HPDE6-E6E7 (cell line): Measurements from ENCODE around the gene SPEM2.

Experiments
- DNase-seq: peaks from one replicate; pipeline ENCODE4 v3.0.0; 2011; ENCODE audit warnings: missing footprints; ENCODE audit errors: extremely low spot score

The SPEM2 gene

DNA sequence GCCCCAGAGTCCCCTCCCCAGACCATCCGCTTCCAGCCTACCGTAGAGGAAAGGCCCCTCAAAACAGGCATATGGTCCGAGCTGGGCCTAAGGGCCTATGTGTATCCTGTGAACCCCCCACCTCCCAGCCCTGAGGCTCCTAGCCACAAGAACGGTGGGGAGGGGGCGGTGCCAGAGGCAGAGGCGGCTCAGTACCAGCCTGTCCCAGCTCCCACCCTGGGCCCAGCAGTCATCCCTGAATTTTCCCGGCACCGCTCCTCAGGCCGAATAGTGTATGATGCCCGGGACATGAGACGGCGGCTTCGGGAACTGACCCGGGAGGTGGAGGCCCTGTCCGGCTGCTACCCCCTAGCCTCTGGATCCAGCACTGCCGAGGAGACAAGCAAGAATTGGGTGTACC is 4.2 kb upstream of the SPEM2 start:
- DNase-seq: no peak

DNA sequence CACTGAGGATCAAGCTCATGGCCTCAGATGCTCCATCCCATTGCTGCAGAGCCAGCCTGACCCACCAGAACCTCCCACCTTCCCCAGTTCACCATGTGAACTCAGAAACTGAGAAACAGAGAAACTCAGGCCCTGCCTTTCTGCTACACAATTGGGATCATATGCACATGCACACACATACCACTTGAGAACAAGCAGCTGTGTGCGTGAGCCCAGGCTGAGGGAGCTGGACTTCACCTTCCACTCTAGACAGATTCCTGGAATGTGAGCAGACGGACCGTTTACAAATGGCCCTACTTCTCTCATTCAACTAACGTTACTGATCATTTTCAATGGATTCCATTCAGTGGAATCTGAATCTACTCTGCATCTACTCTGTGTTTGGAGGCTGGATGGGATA is 1.7 kb upstream of the SPEM2 start:
- no peak for DNase-seq

DNA sequence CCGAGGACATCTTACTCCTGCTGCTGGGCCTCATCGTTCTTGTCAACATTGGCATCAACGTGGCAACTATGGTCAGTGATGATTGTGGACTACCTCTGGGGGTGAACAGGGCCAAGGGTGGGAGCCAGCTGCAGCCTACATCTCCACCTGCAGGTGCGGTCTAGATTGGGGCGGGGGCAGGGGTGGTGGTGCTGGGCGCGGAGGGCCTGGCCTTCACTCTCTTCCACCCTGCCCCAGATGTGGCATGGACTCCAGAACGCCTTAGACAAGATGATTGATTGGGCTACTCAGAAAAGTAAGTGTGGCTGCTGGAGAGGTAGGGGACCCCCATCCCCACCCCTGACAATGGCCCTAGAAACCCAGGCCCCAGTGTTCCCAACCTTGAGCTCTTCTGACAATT is 340 bp downstream of the SPEM2 start:
- no peak for DNase-seq

DNA sequence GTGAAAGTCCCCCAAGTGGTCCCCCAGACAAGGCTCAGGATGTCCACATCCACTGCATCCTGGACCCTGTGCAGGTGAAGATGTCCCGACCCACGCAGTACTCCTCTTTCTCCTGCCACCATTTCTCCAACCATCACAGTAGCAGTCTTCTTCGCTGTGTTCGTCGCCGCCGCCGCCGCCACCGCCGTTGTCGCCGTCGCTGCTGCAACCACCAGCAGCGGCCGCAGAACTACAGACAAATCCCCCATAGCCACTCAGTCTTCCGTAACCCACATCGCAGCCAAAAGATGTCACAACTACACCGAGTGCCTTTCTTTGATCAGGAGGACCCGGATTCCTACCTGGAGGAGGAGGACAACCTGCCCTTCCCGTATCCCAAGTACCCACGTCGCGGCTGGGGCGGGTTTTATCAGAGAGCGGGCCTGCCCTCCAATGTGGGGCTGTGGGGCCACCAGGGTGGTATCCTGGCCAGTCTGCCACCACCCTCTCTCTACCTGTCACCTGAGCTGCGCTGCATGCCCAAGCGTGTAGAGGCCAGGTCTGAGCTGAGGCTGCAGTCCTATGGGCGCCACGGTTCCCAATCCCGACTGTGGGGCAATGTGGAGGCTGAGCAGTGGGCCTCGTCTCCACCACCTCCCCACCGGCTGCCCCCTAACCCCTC is 917 bp downstream of the SPEM2 start:
- DNase-seq: no peak

DNA sequence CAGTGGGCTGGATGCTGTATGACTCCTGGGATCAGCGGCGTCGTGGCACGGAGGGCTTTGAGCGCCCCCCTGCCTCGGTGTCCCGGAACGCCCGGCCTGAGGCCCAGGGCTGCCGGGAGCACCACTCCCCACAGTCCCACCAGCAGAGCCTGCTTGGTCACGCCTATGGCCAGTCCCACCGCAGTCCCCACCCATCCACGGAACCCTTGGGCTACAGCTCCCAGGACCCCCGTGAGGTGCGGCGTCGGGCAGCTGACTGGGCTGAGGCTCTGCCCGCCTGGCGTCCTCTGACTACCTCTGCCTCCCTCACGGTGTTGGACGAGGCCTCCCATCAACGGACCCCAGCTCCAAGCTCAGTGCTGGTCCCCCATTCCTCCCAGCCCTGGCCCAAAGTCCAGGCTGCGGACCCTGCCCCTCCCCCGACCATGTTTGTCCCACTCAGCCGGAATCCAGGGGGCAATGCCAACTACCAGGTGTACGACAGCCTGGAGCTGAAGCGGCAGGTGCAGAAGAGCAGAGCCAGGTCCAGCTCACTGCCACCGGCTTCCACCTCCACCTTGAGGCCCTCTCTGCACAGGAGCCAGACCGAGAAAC is 1.6 kb downstream of the SPEM2 start:
- DNase-seq: no peak

DNA sequence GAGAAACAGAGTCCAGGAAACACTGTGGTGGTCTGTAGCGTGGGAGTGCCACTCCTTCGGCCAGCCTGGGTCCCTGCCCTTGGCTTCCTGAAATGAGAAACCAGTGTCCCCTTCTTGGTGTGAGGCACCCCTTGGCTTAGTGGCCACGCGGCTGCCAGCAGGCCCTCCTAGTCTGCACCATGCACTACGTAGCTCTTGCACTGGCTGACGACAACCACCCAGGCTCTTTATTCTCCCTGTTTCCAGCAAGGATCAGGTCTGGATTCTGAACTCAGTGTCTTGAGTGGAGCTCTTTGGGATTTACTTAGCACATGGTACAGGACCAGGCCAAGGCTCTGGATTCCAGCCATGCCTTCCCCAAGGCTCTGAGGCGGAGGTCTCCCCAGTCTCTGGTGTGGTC is 2.1 kb downstream of the SPEM2 start:
- no peak for DNase-seq

DNA sequence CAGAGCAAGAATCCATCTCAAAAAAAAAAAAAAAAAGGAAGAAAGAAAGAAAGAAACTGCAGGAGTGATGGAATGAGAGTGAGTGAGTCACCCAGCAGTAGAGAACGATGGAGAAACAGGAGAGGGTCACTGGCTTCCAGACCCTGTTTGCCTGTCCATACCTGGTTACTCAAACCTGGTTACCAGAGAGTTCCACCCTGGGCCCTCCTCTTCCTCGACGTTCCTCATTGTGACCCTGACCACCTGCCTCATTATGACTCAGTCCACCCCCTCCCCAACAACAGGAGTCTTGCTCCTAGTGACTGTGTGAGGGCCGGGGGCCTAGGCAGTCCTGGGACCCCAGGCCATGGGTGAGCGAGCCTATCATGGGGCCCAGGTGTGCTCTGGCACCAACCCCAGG is 3.1 kb downstream of the SPEM2 start, which contains the start of gene SPEM3:
Gene SPEM3 (plus strand): TSS at position 301 of the 400 bp plus-strand sequence. CDS start 46 bp downstream, at position 347.
- no peak for DNase-seq

DNA sequence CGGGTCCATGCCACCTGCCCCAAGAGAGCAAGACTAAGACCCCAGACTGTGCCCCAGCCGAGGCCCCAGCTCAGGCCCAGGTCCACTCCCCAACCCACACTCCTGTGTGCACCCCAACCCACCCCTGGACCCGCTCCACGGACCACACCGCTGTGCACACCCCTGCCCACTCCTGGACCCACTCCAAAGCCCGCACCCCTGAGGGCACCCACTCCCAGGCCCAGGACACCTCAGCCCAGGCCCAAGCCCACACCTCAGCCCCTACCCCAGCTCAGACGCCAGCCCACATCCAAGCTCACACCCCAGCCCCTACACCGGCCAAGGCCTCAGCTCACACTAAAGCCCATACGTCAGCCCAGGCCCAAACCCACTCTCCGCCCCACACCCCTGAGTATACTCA is 4.3 kb downstream of the SPEM2 start:
- no peak for DNase-seq

DNA sequence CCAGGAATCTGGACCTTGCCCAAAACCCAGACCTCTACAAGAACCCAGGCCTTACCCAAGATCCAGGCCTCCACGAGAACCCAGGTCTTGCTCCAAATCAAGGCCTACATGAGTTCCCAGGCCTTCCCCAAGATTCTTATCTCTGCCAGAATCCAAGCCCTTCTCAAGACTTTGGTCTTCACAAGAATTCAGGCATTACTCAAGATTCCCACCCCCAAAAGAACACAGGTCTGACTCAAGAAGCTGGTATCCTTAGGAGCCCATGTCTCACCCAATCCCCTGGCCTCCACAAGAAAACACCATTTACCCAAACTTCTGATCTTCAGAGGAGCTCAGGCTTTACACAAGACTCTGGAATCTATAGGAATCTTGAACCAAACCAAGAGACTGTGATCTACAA is 5.8 kb downstream of the SPEM2 start:
- DNase-seq: no peak

DNA sequence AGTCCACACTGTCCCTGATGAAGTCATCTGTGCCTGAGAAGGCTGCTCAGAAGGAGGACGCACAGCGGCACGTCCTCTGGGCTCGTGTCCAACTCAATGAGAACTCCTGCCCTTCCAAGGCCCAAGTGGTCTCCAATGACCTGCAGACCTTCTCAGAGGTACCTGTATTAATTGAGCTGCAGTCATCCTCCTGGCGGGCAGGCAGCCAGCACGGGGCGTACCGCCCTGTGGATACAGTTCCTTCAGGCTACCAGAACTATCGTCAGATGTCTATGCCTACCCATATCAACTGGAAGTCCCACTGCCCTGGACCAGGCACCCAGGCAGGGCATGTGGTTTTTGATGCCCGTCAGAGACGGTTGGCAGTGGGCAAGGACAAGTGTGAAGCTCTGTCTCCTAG is 6.9 kb downstream of the SPEM2 start:
- no peak for DNase-seq

DNA sequence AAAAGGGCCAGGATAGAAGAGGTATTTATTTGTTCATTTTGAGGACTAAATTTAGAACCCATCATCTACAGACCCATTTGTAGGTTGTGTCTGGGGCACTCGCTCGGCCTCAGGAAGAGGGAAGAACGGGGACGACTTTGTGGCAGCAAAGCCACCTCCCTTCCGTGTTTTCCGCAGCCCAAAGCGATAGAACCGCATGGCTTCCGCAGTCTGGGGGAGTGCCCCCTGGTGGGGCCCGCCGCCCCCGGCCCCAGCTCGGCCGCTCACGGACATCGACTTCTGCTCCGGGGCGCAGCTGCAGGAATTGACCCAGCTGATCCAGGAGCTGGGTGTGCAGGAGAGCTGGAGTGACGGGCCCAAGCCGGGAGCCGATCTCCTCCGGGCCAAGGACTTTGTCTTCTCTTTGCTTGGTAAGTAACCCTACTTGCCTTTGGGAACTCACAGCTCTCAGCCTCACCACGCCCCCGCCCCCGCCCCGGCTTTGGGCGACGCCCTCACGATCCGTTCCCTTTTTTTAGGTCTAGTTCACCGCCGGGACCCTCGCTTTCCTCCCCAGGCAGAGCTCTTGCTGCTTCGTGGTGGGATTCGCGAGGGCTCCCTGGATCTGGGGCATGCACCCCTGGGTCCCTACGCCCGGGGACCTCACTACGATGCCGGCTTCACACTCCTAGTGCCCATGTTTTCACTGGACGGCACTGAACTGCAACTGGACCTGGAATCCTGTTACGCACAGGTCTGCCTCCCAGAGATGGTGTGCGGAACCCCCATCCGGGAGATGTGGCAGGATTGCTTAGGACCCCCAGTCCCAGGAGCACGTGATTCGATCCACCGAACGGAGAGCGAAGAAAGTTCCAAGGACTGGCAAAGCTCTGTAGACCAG is 10.5 kb downstream of the SPEM2 start:
- DNase-seq: no peak

DNA sequence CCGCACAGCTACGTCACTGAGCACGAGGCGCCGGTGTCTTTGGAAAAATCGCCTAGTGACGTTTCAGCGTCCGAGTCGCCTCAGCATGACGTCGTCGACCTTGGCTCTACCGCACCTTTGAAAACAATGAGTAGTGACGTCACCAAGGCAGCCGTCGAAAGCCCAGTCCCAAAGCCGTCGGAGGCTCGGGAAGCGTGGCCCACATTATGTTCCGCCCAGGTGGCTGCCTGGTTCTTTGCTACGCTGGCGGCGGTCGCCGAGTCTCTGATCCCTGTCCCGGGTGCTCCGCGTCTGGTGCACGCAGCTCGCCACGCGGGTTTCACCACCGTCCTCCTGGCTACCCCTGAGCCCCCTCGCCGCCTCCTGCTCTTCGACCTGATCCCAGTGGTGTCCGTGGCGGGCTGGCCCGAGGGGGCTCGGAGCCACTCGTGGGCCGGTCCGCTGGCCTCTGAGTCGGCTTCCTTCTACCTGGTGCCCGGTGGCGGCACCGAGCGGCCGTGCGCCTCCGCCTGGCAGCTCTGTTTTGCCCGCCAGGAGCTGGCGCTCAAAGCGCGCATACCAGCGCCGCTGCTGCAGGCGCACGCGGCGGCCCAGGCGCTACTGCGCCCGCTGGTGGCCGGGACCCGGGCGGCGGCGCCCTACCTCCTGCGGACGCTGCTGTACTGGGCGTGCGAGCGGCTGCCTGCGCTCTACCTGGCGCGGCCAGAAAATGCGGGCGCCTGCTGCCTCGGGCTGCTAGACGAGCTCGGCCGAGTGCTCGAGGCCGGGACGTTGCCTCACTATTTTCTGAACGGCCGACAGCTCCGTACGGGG is 11.3 kb downstream of the SPEM2 start:
- DNase-seq: no peak

DNA sequence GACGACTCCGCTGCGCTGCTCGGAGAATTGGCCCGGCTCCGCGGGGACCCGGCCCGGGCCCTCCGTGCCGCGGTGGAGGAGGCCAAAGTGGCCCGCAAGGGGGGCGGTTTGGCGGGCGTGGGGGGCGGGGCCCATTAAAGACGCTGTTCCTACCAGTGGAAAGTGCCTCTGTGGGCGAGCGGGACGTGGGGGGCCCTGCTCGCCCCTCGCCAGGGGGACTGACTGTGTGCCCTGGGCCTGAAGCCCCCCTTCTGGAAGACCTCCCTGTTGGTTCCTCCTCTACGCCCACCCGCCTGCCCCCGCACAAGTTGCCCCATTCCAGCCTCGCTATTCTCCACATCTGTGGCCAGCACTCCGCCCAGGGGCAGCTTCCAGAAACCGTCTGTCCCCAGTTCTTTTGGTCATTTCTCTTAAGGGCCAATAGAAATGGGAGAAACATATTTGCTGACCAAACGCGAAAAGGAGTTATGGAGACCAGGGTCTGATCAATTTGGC is 12.0 kb downstream of the SPEM2 start:
- DNase-seq: no peak

DNA sequence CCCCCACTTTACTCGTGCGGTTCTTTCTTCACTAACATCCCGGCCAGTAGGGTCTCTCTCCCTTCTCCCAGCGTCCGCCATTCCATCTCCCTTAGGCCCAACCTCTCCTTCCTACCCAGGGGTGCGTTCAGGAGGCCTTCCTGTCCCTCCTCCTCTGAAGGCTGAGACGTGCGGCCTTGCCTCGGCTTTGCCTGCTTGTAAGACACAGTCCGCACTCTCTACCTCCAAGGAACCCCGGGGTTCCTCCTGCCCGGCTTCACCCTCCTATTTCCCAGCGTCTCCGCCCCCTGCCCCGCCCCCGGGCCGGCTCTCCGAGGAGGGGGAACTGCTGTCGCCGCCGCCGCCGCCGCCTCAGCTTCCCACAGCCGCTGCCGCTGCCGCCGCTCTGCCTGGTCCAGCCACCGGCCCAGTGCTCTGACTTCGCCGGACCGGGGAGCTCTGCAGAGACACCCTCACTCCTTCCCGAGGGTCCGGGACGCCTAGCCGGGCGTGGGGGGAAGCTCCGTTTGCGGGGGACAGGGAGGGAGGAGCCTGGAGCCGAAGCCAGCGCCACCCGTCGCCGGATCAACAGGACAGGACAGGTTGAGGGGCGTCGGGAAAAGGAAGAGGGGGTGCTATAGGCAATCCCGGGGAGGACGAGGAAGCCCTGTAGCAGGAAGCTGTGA is 12.7 kb downstream of the SPEM2 start:
- DNase-seq: no peak

DNA sequence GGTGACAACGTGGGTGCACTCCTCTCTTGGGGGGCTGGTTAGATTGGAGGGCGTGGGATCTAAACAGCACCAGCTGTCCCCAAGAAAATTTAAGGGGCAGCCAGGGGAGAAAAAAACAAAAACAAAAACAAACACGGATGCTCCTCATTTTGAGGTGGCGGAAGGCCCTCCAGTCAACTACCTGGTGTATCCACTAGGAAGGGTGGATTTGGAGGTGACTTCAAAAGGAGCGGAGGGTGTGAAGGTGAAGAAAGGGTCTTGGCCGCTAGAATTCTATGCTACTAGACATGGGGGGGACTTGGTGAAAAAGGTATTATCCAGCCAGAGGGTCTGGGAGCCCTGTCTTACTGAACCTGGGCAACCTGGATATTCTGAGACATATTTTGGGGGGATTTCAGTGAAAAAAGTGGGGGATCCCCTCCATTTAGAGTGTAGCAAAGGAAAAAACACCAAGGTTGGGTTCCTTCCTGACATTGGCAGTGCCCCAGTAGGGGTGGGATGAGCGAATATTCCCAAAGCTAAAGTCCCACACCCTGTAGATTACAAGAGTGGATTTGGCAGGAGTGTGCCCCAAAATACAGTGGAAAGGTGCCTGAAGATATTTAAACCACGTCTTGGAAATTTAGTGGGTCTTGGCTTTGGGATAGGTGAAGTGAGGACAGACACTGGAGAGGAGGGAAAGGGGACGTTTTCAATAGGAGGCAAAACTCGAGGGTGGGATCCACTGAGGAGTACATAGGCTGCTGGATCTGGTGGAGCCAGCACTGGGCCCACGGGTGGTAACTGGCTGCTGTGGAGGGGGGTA is 13.4 kb downstream of the SPEM2 start:
- no peak for DNase-seq

DNA sequence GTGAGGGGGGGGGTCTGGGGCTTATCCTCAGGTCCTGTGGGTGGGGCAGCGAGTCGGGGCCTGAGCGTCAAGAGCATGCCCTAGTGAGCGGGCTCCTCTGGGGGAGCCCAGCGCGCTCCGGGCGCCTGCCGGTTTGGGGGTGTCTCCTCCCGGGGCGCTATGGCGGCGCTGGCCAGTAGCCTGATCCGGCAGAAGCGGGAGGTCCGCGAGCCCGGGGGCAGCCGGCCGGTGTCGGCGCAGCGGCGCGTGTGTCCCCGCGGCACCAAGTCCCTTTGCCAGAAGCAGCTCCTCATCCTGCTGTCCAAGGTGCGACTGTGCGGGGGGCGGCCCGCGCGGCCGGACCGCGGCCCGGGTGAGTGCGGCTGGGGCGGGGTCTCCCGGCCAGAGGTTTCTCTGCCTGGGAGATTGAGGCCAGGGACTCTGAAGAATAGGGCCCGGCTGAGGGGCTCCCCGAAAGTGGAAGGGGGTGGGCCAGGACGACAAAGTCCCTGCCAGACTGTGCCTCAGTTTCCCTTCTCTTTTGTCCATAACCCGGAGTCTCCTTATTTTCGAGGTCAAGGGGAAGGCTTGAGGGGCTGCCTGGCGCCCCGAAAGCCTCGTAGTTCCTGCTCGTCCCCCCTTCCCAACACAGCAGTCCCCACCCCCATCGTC is 14.2 kb downstream of the SPEM2 start, which contains the start of gene FGF11:
Gene FGF11 (plus strand): TSS at position 51 of the 651 bp plus-strand sequence. CDS start 109 bp downstream, at position 160.
- DNase-seq: no peak

DNA sequence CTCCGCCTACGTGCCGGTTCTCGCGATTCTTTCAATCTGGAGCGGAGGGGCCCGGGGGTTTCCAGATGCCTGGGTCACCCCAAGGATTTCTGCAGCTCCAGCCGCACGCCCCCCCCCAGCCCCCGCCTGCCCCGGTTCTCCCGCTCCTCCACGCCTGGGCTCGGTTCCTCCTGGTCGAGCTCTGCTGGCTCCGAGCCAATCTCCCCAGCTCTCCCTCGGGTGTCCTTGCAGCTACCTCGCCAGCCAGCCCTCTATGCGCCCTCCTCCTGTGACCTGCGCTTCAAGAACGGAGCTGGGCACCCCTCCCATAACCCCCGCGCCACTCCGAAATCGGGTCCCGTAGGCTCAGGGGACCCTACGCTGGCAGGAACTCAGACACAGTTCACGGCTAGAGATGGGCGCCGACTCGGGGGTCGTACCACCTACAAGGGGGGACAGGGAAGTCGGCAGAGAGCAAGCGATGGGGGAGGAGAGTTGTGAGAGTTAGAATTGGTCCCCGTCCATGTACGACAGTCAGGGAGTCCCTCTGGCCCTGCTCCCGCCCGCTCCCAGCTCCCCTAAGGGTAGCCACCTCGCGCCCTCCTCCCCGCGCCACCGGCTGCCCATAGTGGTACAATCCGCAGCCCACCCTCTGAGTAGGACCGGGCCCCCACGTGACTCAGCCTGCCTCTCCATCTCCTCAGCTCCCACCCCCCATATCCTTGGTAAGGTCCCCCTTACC is 14.9 kb downstream of the SPEM2 start:
- DNase-seq: no peak

DNA sequence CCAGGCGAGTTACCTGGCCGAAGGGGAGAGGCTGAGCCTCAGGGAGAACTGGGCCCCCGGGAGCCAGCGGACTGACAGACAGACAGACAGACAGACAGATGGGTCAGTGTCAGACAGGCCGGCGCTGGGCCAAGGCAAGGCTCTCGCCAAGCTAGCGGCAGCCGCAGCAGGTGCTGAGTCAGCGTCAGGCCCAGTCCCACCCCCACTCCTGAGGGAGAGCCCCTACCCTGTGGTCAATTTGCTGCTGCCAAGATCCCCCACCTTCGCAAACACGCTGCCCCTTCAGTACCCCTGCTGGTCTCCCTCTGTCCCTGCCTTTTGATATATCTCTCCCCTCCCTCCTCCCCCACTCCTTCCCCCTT is 15.4 kb downstream of the SPEM2 start:
- no peak for DNase-seq

DNA sequence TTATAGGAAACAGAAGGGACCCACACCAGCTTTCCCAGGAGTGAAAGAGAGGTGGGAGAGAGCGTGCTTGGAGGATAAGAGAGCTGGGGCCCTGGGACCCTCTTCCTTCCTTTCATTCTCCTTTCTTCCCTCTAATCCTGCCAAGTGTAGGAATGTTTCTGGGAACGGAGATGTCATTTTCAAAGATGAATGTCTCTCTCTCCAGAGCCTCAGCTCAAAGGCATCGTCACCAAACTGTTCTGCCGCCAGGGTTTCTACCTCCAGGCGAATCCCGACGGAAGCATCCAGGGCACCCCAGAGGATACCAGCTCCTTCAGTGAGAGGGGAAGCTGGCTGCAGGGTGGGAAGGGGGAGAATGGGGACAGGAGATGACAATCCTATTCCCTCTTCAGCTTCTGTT is 15.8 kb downstream of the SPEM2 start:
- DNase-seq: no peak
